Measurements from ENCODE around the gene PDXK. TPM values are rescaled to one million over a fixed set of nuclear protein-coding genes. Genes with fewer than 3 reads are reported as not detected.

PDXK gene
- total and polyA plus RNA-seq, 5 donors from 2014 or later = 28.5 to 80.9 (median 39.1) TPM

DNA sequence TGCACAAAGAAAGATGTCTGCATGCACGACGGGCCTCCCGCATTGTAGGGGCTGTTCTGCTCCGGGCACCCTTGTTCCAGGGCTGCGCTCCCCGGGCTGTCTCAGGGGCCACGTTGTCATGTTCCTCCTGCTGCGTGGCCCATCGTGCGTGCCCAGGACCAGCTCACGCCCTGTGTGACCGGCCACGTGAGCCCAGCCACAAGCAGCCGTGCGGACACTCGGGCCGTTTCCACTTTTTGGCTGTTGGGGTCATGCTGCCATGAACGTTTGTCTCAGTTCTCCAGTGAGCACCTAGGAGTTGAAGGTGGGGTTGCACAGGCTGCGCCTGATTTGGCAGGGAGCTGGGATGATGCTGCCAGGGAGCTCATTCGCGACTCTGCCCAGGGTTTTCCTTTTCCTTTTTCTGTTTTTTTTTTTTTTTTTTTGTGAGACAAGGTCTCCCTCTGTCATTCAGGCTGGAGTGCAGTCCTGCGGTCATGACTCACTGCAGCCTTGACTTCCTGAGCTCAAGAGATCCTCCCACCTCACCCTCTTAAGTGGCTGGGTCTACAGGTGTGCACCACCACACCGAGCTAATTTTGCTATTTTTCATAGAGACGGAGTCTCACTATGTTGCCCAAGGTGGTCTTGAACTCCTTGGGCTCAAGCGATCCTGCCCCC is 17.4 kb downstream of the PDXK start:
- H3K4me3 Mint-ChIP-seq = peak overlapping the region in 2 of 4 donors; percentile 28 to 47
- Histone ChIP-seq H3K36me3 (ENCODE audit: control insufficient read depth, insufficient read depth, low read length) (no peaks in the 10 kb centered on the region), H3K4me3 (ENCODE audit: low read depth, low read length) (no peak overlapping the region), H3K27ac (ENCODE audit: insufficient read depth, low read length, poor library complexity, severe bottlenecking) (no peak overlapping the region), H3K4me1 (ENCODE audit: control insufficient read depth, insufficient read depth, low read length, poor library complexity, severe bottlenecking) (peaks cover 14% of the 10 kb centered on the region), H3K27me3 (ENCODE audit: control insufficient read depth, insufficient read depth, low read length) (no peaks in the 10 kb centered on the region), H3K9me3 (ENCODE audit: control insufficient read depth in 2 of 2, low read length in 2 of 2) (no peaks in the 10 kb centered on the region)
- H3K27ac Mint-ChIP-seq = no peak overlapping the region
- no peaks in the 10 kb centered on the region for H3K27me3 Mint-ChIP-seq
- no peaks in the 10 kb centered on the region for H3K9me3 Mint-ChIP-seq
- no peak for DNase-seq
- peaks cover under 1 to 22% (median 10%) of the 10 kb centered on the region in 4 donors for H3K4me1 Mint-ChIP-seq
- H3K36me3 Mint-ChIP-seq = peaks cover 3% of the 10 kb centered on the region
- ATAC-seq (ENCODE audit: low read depth in 2 of 2) = no peak

GRCh38 chr21:43737158-43737950 is 18.4 kb downstream of the PDXK start:
- Mint-ChIP-seq H3K36me3 (peaks cover 3% of the 10 kb centered on the region), H3K9me3 (no peaks in the 10 kb centered on the region)
- H3K36me3 ChIP-seq (ENCODE audit: control insufficient read depth, insufficient read depth, low read length) = no peaks in the 10 kb centered on the region

DNA sequence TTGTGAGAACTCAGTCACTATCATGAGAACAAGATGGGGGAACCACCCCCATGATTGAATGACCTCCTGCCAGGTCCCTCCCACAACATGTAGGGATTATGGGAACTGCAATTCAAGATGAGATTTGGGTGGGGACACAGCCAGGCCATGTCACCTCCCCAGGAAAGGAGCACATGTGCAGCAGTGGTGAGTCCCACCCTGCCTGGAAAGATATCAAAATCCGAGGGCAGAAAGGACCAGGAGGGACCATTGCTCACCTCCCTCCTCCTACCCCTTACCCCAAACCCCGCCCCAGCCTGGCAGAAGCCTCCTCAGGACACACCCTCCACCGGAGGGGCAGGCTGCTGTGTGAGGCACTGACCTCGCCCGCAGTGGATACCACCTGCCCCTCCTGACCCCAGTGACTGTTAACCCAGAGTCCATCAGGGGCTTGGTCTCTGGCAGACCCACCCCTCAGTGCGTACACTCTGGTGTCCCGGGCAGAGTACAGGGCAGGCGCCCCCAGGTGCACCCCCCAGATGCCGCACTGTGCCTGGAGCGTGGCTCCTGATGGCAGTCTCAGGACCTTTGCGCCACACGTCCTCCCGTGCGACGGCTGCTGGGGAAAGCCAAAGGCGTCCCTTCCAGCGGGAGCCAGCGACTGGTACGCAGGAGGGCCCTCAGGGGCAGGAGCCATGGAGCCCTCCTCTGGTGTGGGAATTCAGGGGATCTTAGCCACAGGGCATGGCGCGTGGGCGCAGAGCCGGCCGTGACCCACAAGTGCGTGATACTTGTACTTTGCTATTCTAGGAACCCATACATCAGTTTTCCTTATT is 20.9 kb downstream of the PDXK start:
- no peak for DNase-seq
- no peak overlapping the region for H3K27ac Mint-ChIP-seq
- H3K27me3 Mint-ChIP-seq = no peaks in the 10 kb centered on the region
- H3K36me3 Mint-ChIP-seq = peaks cover 3% of the 10 kb centered on the region
- no peak for ATAC-seq (ENCODE audit: low read depth in 2 of 2)
- H3K4me1 Mint-ChIP-seq = peaks cover 0 to 4% (median 2%) of the 10 kb centered on the region in 4 donors
- Histone ChIP-seq H3K36me3 (ENCODE audit: control insufficient read depth, insufficient read depth, low read length) (peaks cover 6% of the 10 kb centered on the region), H3K9me3 (ENCODE audit: control insufficient read depth in 2 of 2, low read length in 2 of 2) (no peaks in the 10 kb centered on the region), H3K27me3 (ENCODE audit: control insufficient read depth, insufficient read depth, low read length) (no peaks in the 10 kb centered on the region), H3K4me3 (ENCODE audit: low read depth, low read length) (no peak overlapping the region), H3K27ac (ENCODE audit: insufficient read depth, low read length, poor library complexity, severe bottlenecking) (no peak overlapping the region), H3K4me1 (ENCODE audit: control insufficient read depth, insufficient read depth, low read length, poor library complexity, severe bottlenecking) (no peaks in the 10 kb centered on the region)
- no peaks in the 10 kb centered on the region for H3K9me3 Mint-ChIP-seq
- no peak overlapping the region for H3K4me3 Mint-ChIP-seq

More at GRCh38 chr21:43737158-43737950, 18.4 kb downstream of the PDXK start:
- Histone ChIP-seq H3K4me3 (ENCODE audit: low read depth, low read length) (no peak overlapping the region), H3K9me3 (ENCODE audit: control insufficient read depth in 2 of 2, low read length in 2 of 2) (no peaks in the 10 kb centered on the region), H3K4me1 (ENCODE audit: control insufficient read depth, insufficient read depth, low read length, poor library complexity, severe bottlenecking) (peaks cover 14% of the 10 kb centered on the region), H3K27ac (ENCODE audit: insufficient read depth, low read length, poor library complexity, severe bottlenecking) (no peak overlapping the region), H3K27me3 (ENCODE audit: control insufficient read depth, insufficient read depth, low read length) (no peaks in the 10 kb centered on the region)
- peaks cover 0 to 17% (median 8%) of the 10 kb centered on the region in 4 donors for H3K4me1 Mint-ChIP-seq
- H3K27me3 Mint-ChIP-seq = no peaks in the 10 kb centered on the region
- no peak for DNase-seq
- no peak for ATAC-seq (ENCODE audit: low read depth in 2 of 2)
- no peak overlapping the region for H3K27ac Mint-ChIP-seq
- no peak overlapping the region for H3K4me3 Mint-ChIP-seq

- Mint-ChIP-seq H3K9me3 (no peaks in the 10 kb centered on the region), H3K36me3 (peaks cover 3% of the 10 kb centered on the region), H3K27me3 (no peaks in the 10 kb centered on the region), H3K27ac (no peak overlapping the region), H3K4me1 (peaks cover 0 to 4% (median 2%) of the 10 kb centered on the region in 4 donors), H3K4me3 (peak overlapping the region in 1 of 4 donors; percentile 33)
- Histone ChIP-seq H3K36me3 (ENCODE audit: control insufficient read depth, insufficient read depth, low read length) (peaks cover 7% of the 10 kb centered on the region), H3K9me3 (ENCODE audit: control insufficient read depth in 2 of 2, low read length in 2 of 2) (no peaks in the 10 kb centered on the region), H3K27ac (ENCODE audit: insufficient read depth, low read length, poor library complexity, severe bottlenecking) (no peak overlapping the region), H3K27me3 (ENCODE audit: control insufficient read depth, insufficient read depth, low read length) (no peaks in the 10 kb centered on the region), H3K4me1 (ENCODE audit: control insufficient read depth, insufficient read depth, low read length, poor library complexity, severe bottlenecking) (no peaks in the 10 kb centered on the region), H3K4me3 (ENCODE audit: low read depth, low read length) (no peak overlapping the region)
- ATAC-seq (ENCODE audit: low read depth in 2 of 2) (no peak), DNase-seq (peak in 2 of 3 donors; percentile 36 to 59)
Observed at GRCh38 chr21:43740497-43741156, 21.7 kb downstream of the PDXK start.

GRCh38 chr21:43741423-43742096 is 22.6 kb downstream of the PDXK start:
- Mint-ChIP-seq H3K4me3 (no peak overlapping the region), H3K36me3 (peaks cover 8% of the 10 kb centered on the region), H3K27me3 (no peaks in the 10 kb centered on the region), H3K4me1 (peaks cover 0 to 4% (median 2%) of the 10 kb centered on the region in 4 donors), H3K27ac (no peak overlapping the region), H3K9me3 (no peaks in the 10 kb centered on the region)
- H3K27me3 ChIP-seq (ENCODE audit: control insufficient read depth, insufficient read depth, low read length) = no peaks in the 10 kb centered on the region
- H3K9me3 ChIP-seq (ENCODE audit: control insufficient read depth in 2 of 2, low read length in 2 of 2) = no peaks in the 10 kb centered on the region
- no peak overlapping the region for H3K4me3 ChIP-seq (ENCODE audit: low read depth, low read length)
- DNase-seq (no peak), ATAC-seq (ENCODE audit: low read depth in 2 of 2) (no peak)
- H3K27ac ChIP-seq (ENCODE audit: insufficient read depth, low read length, poor library complexity, severe bottlenecking) = no peak overlapping the region
- peaks cover 7% of the 10 kb centered on the region for H3K36me3 ChIP-seq (ENCODE audit: control insufficient read depth, insufficient read depth, low read length)
- H3K4me1 ChIP-seq (ENCODE audit: control insufficient read depth, insufficient read depth, low read length, poor library complexity, severe bottlenecking) = no peaks in the 10 kb centered on the region

DNA sequence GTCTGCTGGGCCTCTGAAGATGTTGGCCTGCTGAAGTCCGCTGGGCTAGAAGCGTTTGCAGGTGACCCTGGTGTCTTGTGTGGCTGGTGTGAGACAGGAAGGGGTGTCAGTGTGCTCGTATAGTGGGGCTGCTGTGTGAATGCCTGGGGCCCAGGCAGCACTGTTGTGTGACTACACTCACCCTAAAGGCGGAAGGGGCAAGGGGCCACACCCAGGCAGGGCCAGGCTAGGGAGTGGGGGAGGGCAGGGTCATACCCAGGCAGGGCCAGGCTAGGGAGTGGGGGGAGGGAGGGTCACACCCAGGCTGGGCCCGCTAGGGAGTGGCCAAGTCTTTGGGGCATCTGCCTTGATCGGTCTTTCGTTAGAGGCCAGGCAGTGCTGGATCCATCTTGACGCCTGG is 25.0 kb downstream of the PDXK start:
- Mint-ChIP-seq H3K4me1 (peaks cover 0 to 4% (median 2%) of the 10 kb centered on the region in 4 donors), H3K36me3 (peaks cover 20% of the 10 kb centered on the region), H3K27me3 (no peaks in the 10 kb centered on the region), H3K9me3 (no peaks in the 10 kb centered on the region), H3K27ac (peak overlapping the region in 1 of 3 donors; percentile 42), H3K4me3 (no peak overlapping the region)
- ATAC-seq (ENCODE audit: low read depth in 2 of 2) = no peak
- no peak for DNase-seq
- Histone ChIP-seq H3K4me1 (ENCODE audit: control insufficient read depth, insufficient read depth, low read length, poor library complexity, severe bottlenecking) (no peaks in the 10 kb centered on the region), H3K9me3 (ENCODE audit: control insufficient read depth in 2 of 2, low read length in 2 of 2) (no peaks in the 10 kb centered on the region), H3K27me3 (ENCODE audit: control insufficient read depth, insufficient read depth, low read length) (no peaks in the 10 kb centered on the region), H3K4me3 (ENCODE audit: low read depth, low read length) (no peak overlapping the region), H3K36me3 (ENCODE audit: control insufficient read depth, insufficient read depth, low read length) (peaks cover 19% of the 10 kb centered on the region), H3K27ac (ENCODE audit: insufficient read depth, low read length, poor library complexity, severe bottlenecking) (no peak overlapping the region)

DNA sequence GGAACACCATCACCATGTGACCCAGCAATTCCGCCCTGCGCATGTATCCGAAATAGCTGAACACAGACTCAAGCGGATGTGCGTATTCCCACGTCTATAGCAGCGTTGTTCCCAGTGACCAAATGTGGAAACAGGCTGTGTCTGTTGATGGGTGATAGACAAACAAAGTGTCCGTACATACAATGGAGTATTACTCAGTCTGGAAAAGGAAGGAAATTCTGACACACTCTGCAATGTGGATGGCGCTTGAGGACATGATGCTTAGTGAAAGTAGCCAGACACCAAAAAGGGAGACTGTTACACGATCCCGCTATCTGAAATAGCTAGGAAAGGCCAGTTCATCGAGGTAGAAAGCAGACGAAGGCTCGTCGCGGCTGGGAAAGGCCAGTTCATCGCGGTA is 25.8 kb downstream of the PDXK start:
- no peak overlapping the region for H3K27ac ChIP-seq (ENCODE audit: insufficient read depth, low read length, poor library complexity, severe bottlenecking)
- Mint-ChIP-seq H3K9me3 (no peaks in the 10 kb centered on the region), H3K36me3 (peaks cover 16% of the 10 kb centered on the region), H3K4me1 (no peaks in the 10 kb centered on the region), H3K27me3 (no peaks in the 10 kb centered on the region), H3K4me3 (no peak overlapping the region), H3K27ac (no peak overlapping the region)
- H3K9me3 ChIP-seq (ENCODE audit: control insufficient read depth in 2 of 2, low read length in 2 of 2) = no peaks in the 10 kb centered on the region
- ATAC-seq (ENCODE audit: low read depth in 2 of 2) (no peak), DNase-seq (no peak)
- no peaks in the 10 kb centered on the region for H3K4me1 ChIP-seq (ENCODE audit: control insufficient read depth, insufficient read depth, low read length, poor library complexity, severe bottlenecking)
- peaks cover 21% of the 10 kb centered on the region for H3K36me3 ChIP-seq (ENCODE audit: control insufficient read depth, insufficient read depth, low read length)
- H3K4me3 ChIP-seq (ENCODE audit: low read depth, low read length) = no peak overlapping the region
- no peaks in the 10 kb centered on the region for H3K27me3 ChIP-seq (ENCODE audit: control insufficient read depth, insufficient read depth, low read length)
